HepG2 (cell line): Measurements from ENCODE around the gene HDGF. TPM values are rescaled to one million over a fixed set of nuclear protein-coding genes. Genes with fewer than 3 reads are reported as not detected.

Source experiments
- AKNA ChIP-seq: sonication (generic); formaldehyde crosslinking; IDR thresholded peaks from 2 replicates; pipeline ENCODE4 v1.4.0; 2020; ENCODE audit warnings: missing genetic modification reagents, borderline replicate concordance
- DDIT3 ChIP-seq: sonication (generic); formaldehyde crosslinking; IDR thresholded peaks from 2 replicates; pipeline ENCODE4 v1.4.0; 2020; ENCODE audit warnings: mild to moderate bottlenecking, missing genetic modification reagents
- PLRG1 ChIP-seq: fragments of 450-650 bp; conservative IDR thresholded peaks from 2 replicates; pipeline ENCODE4 v1.6.1; 2016
- RBAK ChIP-seq: sonication (generic); formaldehyde crosslinking; IDR thresholded peaks from 2 replicates; pipeline ENCODE4 v1.5.1; 2020; ENCODE audit warnings: mild to moderate bottlenecking, missing genetic modification reagents
- SALL1 ChIP-seq: sonication (generic); formaldehyde crosslinking; IDR thresholded peaks from 2 replicates; pipeline ENCODE4 v1.8.0; 2022; ENCODE audit warnings: mild to moderate bottlenecking, missing genetic modification reagents
- SKIL ChIP-seq: sonication (generic); formaldehyde crosslinking; IDR thresholded peaks from 2 replicates; pipeline ENCODE4 v1.8.0; 2022; ENCODE audit warnings: missing genetic modification reagents, mild to moderate bottlenecking, moderate library complexity, borderline replicate concordance
- SNRNP70 ChIP-seq: fragments of 200-400 bp; formaldehyde crosslinking; IDR thresholded peaks from 2 replicates; pipeline ENCODE4 v1.6.1; 2017; ENCODE audit warnings: mild to moderate bottlenecking, low read depth, low read length, moderate library complexity
- ZBTB7B ChIP-seq: sonication (generic); formaldehyde crosslinking; IDR thresholded peaks from 2 replicates; pipeline ENCODE4 v1.4.0; 2020; ENCODE audit warnings: missing genetic modification reagents
- ZFP36 ChIP-seq: fragments of 150-350 bp; IDR thresholded peaks from 2 replicates; pipeline ENCODE4 v1.6.1; 2018; ENCODE audit warnings: borderline replicate concordance, low read length, low read depth; ENCODE audit not compliant: partially characterized antibody
- ZFYVE20 ChIP-seq: sonication (generic); formaldehyde crosslinking; IDR thresholded peaks from 2 replicates; pipeline ENCODE4 v1.8.0; 2023; ENCODE audit warnings: low read depth, mild to moderate bottlenecking, moderate library complexity, missing genetic modification reagents, borderline replicate concordance
- ZNF275 ChIP-seq: sonication (generic); formaldehyde crosslinking; IDR thresholded peaks from 2 replicates; pipeline ENCODE4 v1.8.0; 2022; ENCODE audit warnings: missing genetic modification reagents, mild to moderate bottlenecking, inconsistent platforms, borderline replicate concordance
- ZNF335 ChIP-seq: sonication (generic); formaldehyde crosslinking; IDR thresholded peaks from 2 replicates; pipeline ENCODE4 v1.4.0; 2020; ENCODE audit warnings: missing genetic modification reagents
- ZNF441 ChIP-seq: sonication (generic); formaldehyde crosslinking; IDR thresholded peaks from 2 replicates; pipeline ENCODE4 v1.7.0; 2021; ENCODE audit warnings: missing genetic modification reagents, borderline replicate concordance
- ZNF564 ChIP-seq: sonication (generic); formaldehyde crosslinking; IDR thresholded peaks from 2 replicates; pipeline ENCODE4 v1.8.1; 2023; ENCODE audit warnings: mild to moderate bottlenecking, missing genetic modification reagents
- ZNF605 ChIP-seq: sonication (generic); formaldehyde crosslinking; IDR thresholded peaks from 2 replicates; pipeline ENCODE4 v1.8.0; 2022; ENCODE audit warnings: mild to moderate bottlenecking, missing genetic modification reagents
- ZNF639 ChIP-seq: conservative IDR thresholded peaks from 2 replicates; pipeline ENCODE4 v1.6.1; 2018; ENCODE audit warnings: missing genetic modification reagents
- ZNF740 ChIP-seq: sonication (generic); formaldehyde crosslinking; IDR thresholded peaks from 2 replicates; pipeline ENCODE4 v1.4.0; 2020; ENCODE audit warnings: missing genetic modification reagents
- ZNF768 ChIP-seq: sonication (generic); formaldehyde crosslinking; IDR thresholded peaks from 2 replicates; pipeline ENCODE4 v1.4.0; 2020; ENCODE audit warnings: missing genetic modification reagents
- polyA plus RNA-seq, 8 experiments: library from polyadenylated mRNA; depleted of rRNA in 3 of 8; stranded (reverse) in 7 of 8; unstranded in 1 of 8; fragments of >200 nt; fragmentation: Illumina TruSeq in 4 of 8; extraction: Trizol in 4 of 8; gene quantifications; 2 replicates each; pipeline versions ENCODE4 v1.2.1 to v1.2.3, GENCODE V29; 2011 to 2016; ENCODE audit warnings: low read depth in 4 of 8, missing spikeins in 1 of 8, mixed read lengths in 1 of 8; ENCODE audit not compliant: insufficient read depth in 1 of 8
- total RNA-seq, 5 experiments: library from RNA; depleted of rRNA; stranded (reverse); fragments of >200 nt; fragmentation: Illumina TruSeq; extraction: Trizol; gene quantifications; 2 replicates each; pipeline ENCODE4 v1.2.3, GENCODE V29; 2016; ENCODE audit warnings: low read depth in 1 of 5

The HDGF gene
- total and polyA plus RNA-seq, 2 of the 13 experiments (the other 11 are each of a cell fraction or from before 2014, with no cell fraction given) = 156 to 196 TPM

- no peak for TF ChIP-seq ZNF335 (CRISPR knock-in tag)
- TF ChIP-seq RBAK (CRISPR knock-in tag) = no peak
- TF ChIP-seq ZNF740 (CRISPR knock-in tag) = no peak
- TF ChIP-seq ZNF639 = no peak
- no peak for TF ChIP-seq SKIL (CRISPR knock-in tag)
- no peak for TF ChIP-seq ZFP36
- no peak for TF ChIP-seq ZBTB7B (CRISPR knock-in tag)
- TF ChIP-seq ZFYVE20 (CRISPR knock-in tag) = no peak
- TF ChIP-seq ZNF768 (CRISPR knock-in tag) = peak; percentile 57; the same call in 1 of the 2 replicates
- peak; percentile 66 for TF ChIP-seq SALL1 (CRISPR knock-in tag)
- no peak for TF ChIP-seq DDIT3
- TF ChIP-seq ZNF564 = no peak
- TF ChIP-seq ZNF441 = no peak
- TF ChIP-seq PLRG1 = no peak
- TF ChIP-seq SNRNP70 = no peak
- no peak for TF ChIP-seq ZNF275 (CRISPR knock-in tag)
- no peak for TF ChIP-seq AKNA (CRISPR knock-in tag)
- peak; percentile 52 for TF ChIP-seq ZNF605
Observed at GRCh38 chr1:156728599-156729462, 22.6 kb downstream of the HDGF start, which contains the start of gene ISG20L2 (continued).
